EH (cell line): ENCODE measurements around the gene PPM1L.
"Not testable (repeated sequence)": the region's sequence is repeated elsewhere in the genome, so short reads cannot be mapped to it uniquely, and the experiment has no call there.

ENCODE experiments used
- DNase-seq: peaks from one replicate; pipeline ENCODE4 v3.0.0-alpha.2; 2015; ENCODE audit warnings: low read depth

Gene PPM1L

GRCh38 chr3:160987982-160988964 is 232.2 kb downstream of the PPM1L start:
- DNase-seq, result no peak

- no peak for DNase-seq
These were observed 234.4 kb downstream of the PPM1L start for GRCh38 chr3:160990446-160990845.

GRCh38 chr3:160992712-160993111 is 236.7 kb downstream of the PPM1L start:
- no peak for DNase-seq

GRCh38 chr3:160996811-160997210 is 240.8 kb downstream of the PPM1L start:
- no peak for DNase-seq

DNA sequence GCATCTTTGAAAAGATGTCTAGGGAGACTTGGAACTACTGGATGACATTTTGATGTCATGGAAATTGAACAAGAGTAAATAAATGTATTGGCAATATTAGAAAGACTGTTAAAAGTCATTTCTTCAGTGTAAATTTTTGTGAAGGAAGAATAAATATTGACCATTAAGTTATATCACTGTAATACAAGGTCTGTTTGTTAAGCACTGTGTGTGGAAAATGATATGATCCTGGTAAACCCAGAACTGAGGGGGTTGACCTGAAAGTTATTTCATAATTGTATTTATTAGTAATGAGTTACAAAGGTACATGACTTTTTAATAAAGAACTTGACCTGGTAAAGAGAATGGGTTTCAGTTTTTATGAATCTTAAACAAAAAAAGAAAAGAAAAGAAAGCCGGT is 242.6 kb downstream of the PPM1L start:
- no peak for DNase-seq

GRCh38 chr3:160999274-160999673 is 243.2 kb downstream of the PPM1L start:
- no peak for DNase-seq

GRCh38 chr3:161008086-161008485 is 252.1 kb downstream of the PPM1L start:
- no peak for DNase-seq

GRCh38 chr3:161010151-161010550 is 254.1 kb downstream of the PPM1L start:
- DNase-seq, result not testable (repeated sequence)

DNA sequence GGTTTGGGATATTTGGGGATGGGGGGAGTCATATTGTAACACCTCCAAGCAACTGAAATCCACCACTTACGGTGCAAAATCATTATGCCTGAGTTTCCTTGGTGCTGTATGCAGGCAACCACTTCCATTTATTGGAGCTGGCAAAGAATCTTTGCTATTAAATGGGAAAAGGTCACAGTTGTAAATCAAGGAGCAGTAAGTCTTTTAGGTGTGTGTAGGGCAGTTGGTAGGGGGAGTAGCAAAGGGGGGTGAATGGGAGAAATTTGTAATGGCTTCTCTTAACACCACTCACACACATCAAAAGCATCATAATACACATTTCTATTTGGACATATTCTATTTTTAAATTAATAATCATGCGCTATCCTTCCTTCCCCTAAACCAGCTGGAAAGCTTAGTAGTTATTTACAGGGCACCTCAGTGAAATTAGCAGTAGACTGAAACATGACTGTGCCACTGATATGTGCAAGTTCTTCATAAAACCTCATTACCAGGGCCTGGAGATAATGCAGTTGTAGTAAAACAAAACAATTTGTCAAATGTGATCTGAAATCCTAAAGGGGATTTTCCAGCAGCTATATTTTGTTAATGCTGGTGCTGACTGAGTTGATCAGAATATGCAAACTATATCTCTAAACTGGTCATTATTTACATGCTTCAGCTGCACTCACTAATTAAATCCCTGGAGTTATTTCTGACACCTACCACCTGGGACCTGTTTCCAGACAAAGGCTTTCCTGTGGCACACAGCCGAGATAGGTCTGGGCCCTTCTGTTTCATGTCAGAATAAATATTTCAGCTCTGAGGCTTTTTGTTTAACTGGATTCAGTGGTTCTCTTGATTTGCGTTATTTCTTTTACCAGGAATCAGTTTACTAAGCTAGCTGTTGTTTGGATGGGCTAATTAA is 259.1 kb downstream of the PPM1L start:
- DNase-seq, result no peak

DNA sequence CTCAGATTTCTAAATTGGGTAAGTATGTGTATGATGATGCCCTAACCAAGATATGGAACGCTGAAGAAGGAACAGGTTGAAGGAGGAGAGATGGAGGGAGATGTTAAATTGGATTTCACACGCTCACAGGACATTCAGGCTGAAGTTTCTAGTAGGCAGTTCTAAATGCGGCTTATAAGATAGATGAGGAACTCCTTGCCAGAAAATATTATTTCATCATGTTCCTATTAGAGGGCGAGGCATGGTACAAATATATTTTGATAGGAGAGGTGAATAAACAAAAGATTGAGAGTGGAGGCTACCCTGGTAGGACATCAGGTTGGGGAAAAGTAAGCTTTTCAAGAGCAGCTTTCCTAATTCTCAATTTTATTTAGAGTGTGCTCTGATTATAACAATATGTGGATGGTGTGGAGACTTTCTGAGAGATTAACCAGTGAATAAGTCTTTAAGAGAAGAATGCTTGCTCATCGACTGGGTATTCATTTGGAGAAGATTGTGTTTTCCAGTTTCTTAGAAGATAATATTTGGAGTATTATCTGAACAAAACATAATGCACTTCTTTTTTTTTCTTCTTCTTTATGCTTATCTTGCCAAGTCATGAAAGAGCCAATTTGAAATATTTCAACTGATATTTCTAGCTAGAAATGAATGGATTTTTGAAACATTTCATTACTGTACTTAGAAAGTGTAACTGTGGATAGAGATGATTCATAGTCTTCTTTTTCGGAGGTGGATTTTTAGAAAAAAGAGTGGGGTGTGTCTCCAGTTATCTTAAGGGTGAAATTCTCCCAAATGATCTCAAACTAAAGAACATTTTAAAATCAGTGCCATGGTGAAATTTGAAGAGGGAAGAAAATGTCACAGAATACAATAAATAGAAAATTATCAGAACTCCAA is 260.6 kb downstream of the PPM1L start:
- DNase-seq, result no peak

DNA sequence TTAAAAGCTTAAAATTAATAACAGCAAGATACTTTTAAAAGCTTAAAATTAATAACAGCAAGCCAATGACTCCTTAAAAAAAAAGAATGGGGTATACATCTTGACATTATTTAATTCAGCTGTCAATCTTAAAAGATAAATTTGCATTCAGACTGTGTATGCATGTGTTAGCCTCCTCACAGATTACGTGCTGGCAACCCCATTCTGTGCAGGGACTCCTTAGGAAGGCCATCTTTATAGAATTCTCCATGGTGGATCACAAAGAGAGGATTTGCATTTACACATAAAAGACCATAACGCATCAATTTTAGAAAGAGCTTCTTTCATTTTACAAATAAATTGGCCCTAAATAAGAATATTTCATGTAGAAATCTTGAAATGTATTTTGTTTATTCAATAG is 261.9 kb downstream of the PPM1L start:
- DNase-seq, result no peak

DNA sequence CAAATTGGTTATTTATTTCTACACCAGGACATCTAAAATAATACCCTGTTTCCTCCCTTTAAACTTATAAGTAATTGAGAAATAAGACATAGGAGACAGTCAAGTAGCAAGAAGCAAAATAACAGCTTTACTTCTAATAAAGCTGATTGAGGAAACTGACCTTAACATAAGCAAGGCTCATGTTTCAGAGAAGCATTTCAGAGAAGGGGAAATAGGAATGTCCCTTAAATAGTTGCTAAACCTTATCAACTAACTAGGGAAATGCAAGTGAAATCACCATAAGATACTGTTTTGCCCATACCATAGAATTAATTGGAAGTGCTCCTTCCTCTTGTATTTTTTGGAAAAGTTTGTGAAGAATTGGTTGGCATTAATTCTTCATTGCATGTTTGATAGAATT is 264.2 kb downstream of the PPM1L start:
- no peak for DNase-seq

- no peak for DNase-seq
These were observed 269.9 kb downstream of the PPM1L start for GRCh38 chr3:161025911-161026310.

DNA sequence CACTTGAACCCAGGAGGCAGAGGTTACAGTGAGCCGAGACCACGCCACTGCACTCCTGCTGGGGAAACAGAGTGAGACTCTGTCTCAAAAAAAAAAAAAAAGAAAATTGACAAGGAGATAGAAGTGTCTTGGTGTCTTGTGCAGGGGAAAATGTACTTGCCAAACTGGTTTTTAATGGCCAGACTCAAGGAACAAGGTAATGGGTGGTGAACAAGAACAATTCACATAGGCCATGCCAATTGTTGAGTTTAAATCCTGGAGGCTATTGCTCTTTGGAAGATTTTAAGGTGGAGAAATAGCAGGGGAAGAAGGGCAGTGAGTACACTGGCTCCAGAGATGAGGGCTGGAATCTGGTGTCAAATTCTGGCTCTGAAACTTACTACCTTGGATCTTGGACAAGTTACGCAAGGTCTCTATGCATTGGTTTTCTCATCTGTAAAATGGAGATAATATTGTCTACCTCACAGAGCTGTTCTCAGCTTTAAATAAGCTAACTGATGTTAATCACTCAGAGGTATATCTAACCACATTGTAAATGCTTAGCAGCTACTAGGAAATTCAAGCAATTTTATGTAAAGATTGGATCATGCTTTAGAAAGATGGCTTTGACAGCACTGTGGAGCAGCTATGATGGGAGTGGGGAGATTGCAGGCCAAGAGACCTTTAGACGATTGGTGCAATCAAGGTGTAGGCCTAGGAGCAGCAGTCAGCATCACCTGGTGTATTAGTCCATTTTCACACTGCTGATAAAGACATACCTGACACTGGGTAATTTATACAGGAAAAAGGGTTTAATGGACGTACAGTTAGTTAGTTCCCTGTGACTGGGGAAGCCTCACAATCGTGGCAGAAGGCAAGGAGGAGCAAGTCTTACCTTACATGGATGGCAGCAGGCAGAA is 270.8 kb downstream of the PPM1L start:
- no peak for DNase-seq

DNA sequence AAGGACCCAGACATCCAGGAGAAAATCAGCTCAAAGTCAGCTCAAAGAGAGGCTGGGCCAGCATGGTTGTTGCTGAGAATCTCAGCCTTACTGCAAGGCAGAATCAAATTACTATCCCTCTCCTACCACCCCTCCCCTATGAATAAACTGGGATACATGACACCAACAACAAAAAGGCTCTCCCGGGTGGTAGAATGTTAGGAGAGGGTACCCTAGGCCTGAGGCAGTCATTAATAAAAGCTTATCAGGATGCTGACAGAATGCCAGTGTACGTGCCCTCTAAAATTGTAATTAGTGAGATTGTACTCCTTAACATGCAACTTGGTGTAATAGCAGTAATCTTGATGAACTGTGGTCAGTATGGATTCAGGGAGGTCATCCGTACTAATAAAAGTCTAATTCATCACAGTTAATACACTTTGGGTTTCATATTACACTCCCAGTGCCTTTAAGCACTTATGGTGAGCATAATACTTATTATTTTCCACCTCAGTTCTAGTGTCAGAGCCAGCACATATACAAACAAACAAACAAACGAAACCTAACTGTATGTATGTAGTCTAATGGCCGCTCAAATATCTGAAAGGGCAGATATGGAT is 272.6 kb downstream of the PPM1L start:
- no peak for DNase-seq

- no peak for DNase-seq
These were observed 275.1 kb downstream of the PPM1L start for GRCh38 chr3:161031134-161031533.

- DNase-seq, result not testable (repeated sequence)
These were observed 279.0 kb downstream of the PPM1L start for GRCh38 chr3:161034913-161035550.

DNA sequence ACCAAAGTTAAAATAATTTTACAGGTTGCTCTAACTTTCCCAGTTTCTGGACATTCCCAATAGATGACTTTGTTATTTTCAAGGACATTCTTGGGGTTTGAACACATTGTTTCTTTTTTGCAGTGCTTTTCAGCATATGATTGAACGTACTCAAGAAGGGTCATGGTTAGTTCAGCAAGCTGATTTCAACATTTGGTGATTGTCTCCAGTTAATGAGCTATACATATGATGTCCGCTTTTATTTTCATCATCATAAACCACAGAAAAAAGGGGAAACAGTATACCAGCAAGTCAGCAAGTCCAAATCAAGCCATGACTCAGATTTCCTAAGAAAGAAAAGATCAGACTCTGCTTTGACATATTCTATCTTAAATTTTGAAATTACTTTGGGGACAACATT is 279.7 kb downstream of the PPM1L start:
- DNase-seq, result peak; percentile 58

DNA sequence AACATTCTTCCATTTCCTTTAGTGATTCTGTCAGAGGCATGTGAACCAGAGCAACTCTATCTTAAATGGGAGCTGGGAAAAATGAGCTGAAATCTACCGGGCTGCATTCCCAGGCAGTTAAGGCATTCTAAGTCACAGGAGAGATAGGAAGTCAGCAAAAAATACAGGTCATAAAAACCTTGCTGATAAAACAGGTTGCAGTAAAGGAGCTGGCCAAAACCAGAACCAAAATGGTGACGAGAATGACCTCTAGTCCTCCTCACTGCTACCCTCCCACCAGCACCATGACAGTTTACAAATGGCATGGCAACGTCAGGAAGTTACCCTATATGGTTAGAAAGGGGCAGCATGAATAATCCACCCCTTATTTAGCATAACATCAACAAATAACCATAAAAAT is 282.7 kb downstream of the PPM1L start:
- DNase-seq, result peak; percentile 54

- DNase-seq, result peak; percentile 52
These were observed 286.0 kb downstream of the PPM1L start for GRCh38 chr3:161042023-161042501.
